Stimulated activated CD4-positive, alpha-beta T cell treated with anti-CD3 and anti-CD28 coated beads, Interleukin-1b, Interleukin-23, amount 100 ng/mL, for 4 hours (primary cell): Measurements from ENCODE around the gene CD200.
"Not testable (repeated sequence)": the region's sequence is repeated elsewhere in the genome, so short reads cannot be mapped to it uniquely, and the experiment has no call there.

Experiments
- DNase-seq, 2 donors: peaks; one replicate each; pipeline ENCODE4 v3.0.0-alpha.2; 2020; ENCODE audit warnings: low read depth in 2 of 2

CD200 gene

GRCh38 chr3:112357930-112358780 lies 25.2 kb downstream of the CD200 start:
- no peak for DNase-seq

- DNase-seq: no peak
Measured at GRCh38 chr3:112360561-112360960, 27.6 kb downstream of the CD200 start.

- DNase-seq: no peak
Measured at GRCh38 chr3:112362221-112362620, 29.3 kb downstream of the CD200 start.

GRCh38 chr3:112364291-112364690 lies 31.3 kb downstream of the CD200 start:
- DNase-seq: no peak

GRCh38 chr3:112365035-112365434 lies 32.1 kb downstream of the CD200 start:
- no peak for DNase-seq

- DNase-seq: no peak
Measured at GRCh38 chr3:112365636-112366035, 32.7 kb downstream of the CD200 start.

GRCh38 chr3:112366522-112366921 lies 33.6 kb downstream of the CD200 start:
- no peak for DNase-seq

- DNase-seq: no peak
Measured at GRCh38 chr3:112371569-112371968, 38.6 kb downstream of the CD200 start.

- no peak for DNase-seq
Measured at GRCh38 chr3:112372396-112372795, 39.4 kb downstream of the CD200 start.

GRCh38 chr3:112373476-112373875 lies 40.5 kb downstream of the CD200 start:
- DNase-seq: no peak

- no peak for DNase-seq
Measured at GRCh38 chr3:112373924-112374323, 41.0 kb downstream of the CD200 start.

GRCh38 chr3:112374333-112374734 lies 41.4 kb downstream of the CD200 start:
- DNase-seq: no peak

- DNase-seq: no peak
Measured at GRCh38 chr3:112375117-112375516, 42.2 kb downstream of the CD200 start.

GRCh38 chr3:112376241-112376911 lies 43.4 kb downstream of the CD200 start:
- no peak for DNase-seq

GRCh38 chr3:112376992-112377391 lies 44.0 kb downstream of the CD200 start:
- no peak for DNase-seq

GRCh38 chr3:112377568-112378071 lies 44.7 kb downstream of the CD200 start:
- DNase-seq: no peak

GRCh38 chr3:112378347-112378746 lies 45.4 kb downstream of the CD200 start:
- DNase-seq: not testable (repeated sequence)

- no peak for DNase-seq
Measured at GRCh38 chr3:112379020-112379690, 46.2 kb downstream of the CD200 start.

- no peak for DNase-seq
Measured at GRCh38 chr3:112381673-112382542, 49.0 kb downstream of the CD200 start.

- DNase-seq: no peak
Measured at GRCh38 chr3:112382543-112383160, 49.7 kb downstream of the CD200 start.

- DNase-seq: no peak
Measured at GRCh38 chr3:112384769-112385168, 51.8 kb downstream of the CD200 start.
